ENCODE data around the gene NTN5.
"Not testable (repeated sequence)": the region's sequence is repeated elsewhere in the genome, so short reads cannot be mapped to it uniquely, and the experiment has no call there.

The NTN5 gene

GRCh38 chr19:48665786-48666185 is 7.0 kb downstream of the NTN5 start:
- ChIA-PET POLR2A (interaction anchor here (0.9 kb wide), 1 partner anchor 20 kb away, joined by 4 read pairs; the partner anchor contains the start of gene CA11), CTCF (no interaction called here)
- no peak for TF ChIP-seq BHLHE40 (IDR thresholded peaks at IDR 0.05; ENCODE audit: borderline replicate concordance)
- TF ChIP-seq ZNF384 (IDR thresholded peaks at IDR 0.05): no peak
- TF ChIP-seq TARDBP (IDR thresholded peaks at IDR 0.05): no peak
- TF ChIP-seq L3MBTL2 (conservative IDR thresholded peaks at IDR 0.05): no peak
- TF ChIP-seq ARNT (IDR thresholded peaks at IDR 0.05): no peak
- no peak for TF ChIP-seq SUZ12 (IDR thresholded peaks at IDR 0.05)
- TF ChIP-seq SP1 (IDR thresholded peaks at IDR 0.05): no peak
- no peak for TF ChIP-seq FOXK2 (IDR thresholded peaks at IDR 0.05)
- TF ChIP-seq FOXA1 (IDR thresholded peaks at IDR 0.05): no peak
- no peak for DNase-seq (ENCODE audit: extremely low spot score)

- ChIA-PET CTCF (interaction anchor here (0.6 kb wide), 2 partner anchors 299 to 308 kb away, joined by 3 to 4 read pairs; no protein-coding TSS in a partner anchor), POLR2A (no interaction called here)
- TF ChIP-seq LEF1 (IDR thresholded peaks at IDR 0.05; ENCODE audit: borderline replicate concordance) (no peak), PKNOX1 (IDR thresholded peaks at IDR 0.05) (no peak), NFRKB (IDR thresholded peaks at IDR 0.05) (no peak), SP1 (IDR thresholded peaks at IDR 0.05) (no peak), BHLHE40 (IDR thresholded peaks at IDR 0.05; ENCODE audit: borderline replicate concordance) (no peak)
- no peak for DNase-seq (ENCODE audit: extremely low spot score)
Measured at GRCh38 chr19:48664476-48664875, 8.3 kb downstream of the NTN5 start.

- CTCF ChIA-PET: no interaction called here
- TF ChIP-seq CTBP1 (IDR thresholded peaks at IDR 0.05; ENCODE audit: borderline replicate concordance): no peak
- TF ChIP-seq HDGF (IDR thresholded peaks at IDR 0.05; ENCODE audit: borderline replicate concordance): no peak
- no peak for TF ChIP-seq L3MBTL2 (conservative IDR thresholded peaks at IDR 0.05)
- TF ChIP-seq SP1 (IDR thresholded peaks at IDR 0.05): no peak
- TF ChIP-seq PKNOX1 (IDR thresholded peaks at IDR 0.05): no peak
- POLR2A ChIA-PET: no interaction called here
Measured at GRCh38 chr19:48663667-48664066, 9.2 kb downstream of the NTN5 start.

GRCh38 chr19:48661711-48662090 is 11.1 kb downstream of the NTN5 start:
- DNase-seq (ENCODE audit: extremely low spot score): no peak
- CTCF ChIA-PET: no interaction called here
- TF ChIP-seq SP1 (IDR thresholded peaks at IDR 0.05): no peak
- no peak for TF ChIP-seq ARNT (IDR thresholded peaks at IDR 0.05)
- no peak for TF ChIP-seq FOXA1 (IDR thresholded peaks at IDR 0.05)
- no peak for TF ChIP-seq HDGF (IDR thresholded peaks at IDR 0.05; ENCODE audit: borderline replicate concordance)
- TF ChIP-seq TARDBP (IDR thresholded peaks at IDR 0.05): no peak
- no peak for TF ChIP-seq ELF4 (IDR thresholded peaks at IDR 0.05)
- no peak for TF ChIP-seq CTBP1 (IDR thresholded peaks at IDR 0.05; ENCODE audit: borderline replicate concordance)
- TF ChIP-seq FOXM1 (IDR thresholded peaks at IDR 0.05; ENCODE audit: borderline replicate concordance): no peak
- TF ChIP-seq PKNOX1 (IDR thresholded peaks at IDR 0.05): no peak
- TF ChIP-seq NFRKB (IDR thresholded peaks at IDR 0.05): no peak
- no peak for TF ChIP-seq L3MBTL2 (conservative IDR thresholded peaks at IDR 0.05)
- TF ChIP-seq FOXK2 (IDR thresholded peaks at IDR 0.05): no peak
- no peak for TF ChIP-seq SUZ12 (IDR thresholded peaks at IDR 0.05)
- TF ChIP-seq LEF1 (IDR thresholded peaks at IDR 0.05; ENCODE audit: borderline replicate concordance): no peak
- TF ChIP-seq BHLHE40 (IDR thresholded peaks at IDR 0.05; ENCODE audit: borderline replicate concordance): no peak
- TF ChIP-seq ZNF384 (IDR thresholded peaks at IDR 0.05): no peak
- POLR2A ChIA-PET: no interaction called here

More at GRCh38 chr19:48663667-48664066, 9.2 kb downstream of the NTN5 start:
- no peak for DNase-seq (ENCODE audit: extremely low spot score)

GRCh38 chr19:48660852-48661710 is 11.7 kb downstream of the NTN5 start:
- TF ChIP-seq LEF1 (IDR thresholded peaks at IDR 0.05; ENCODE audit: borderline replicate concordance) (no peak), L3MBTL2 (conservative IDR thresholded peaks at IDR 0.05) (peak; percentile 92)
- ChIA-PET POLR2A (interaction anchor here (0.9 kb wide), 1 partner anchor 15 kb away, joined by 3 read pairs; the partner anchor contains the start of gene CA11), CTCF (interaction anchor here (0.9 kb wide), 1 partner anchor 14 kb away, joined by 3 read pairs; no protein-coding TSS in a partner anchor)
- peak; percentile 97 for DNase-seq (ENCODE audit: extremely low spot score)

GRCh38 chr19:48659768-48660167 is 13.0 kb downstream of the NTN5 start:
- TF ChIP-seq HDGF (IDR thresholded peaks at IDR 0.05; ENCODE audit: borderline replicate concordance) (no peak), ARNT (IDR thresholded peaks at IDR 0.05) (no peak), CTBP1 (IDR thresholded peaks at IDR 0.05; ENCODE audit: borderline replicate concordance) (no peak), SP1 (IDR thresholded peaks at IDR 0.05) (no peak)
- ChIA-PET CTCF (no interaction called here), POLR2A (no interaction called here)
- no peak for DNase-seq (ENCODE audit: extremely low spot score)

- no peak for DNase-seq (ENCODE audit: extremely low spot score)
- ChIA-PET POLR2A (interaction anchor here (1.3 kb wide), 1 partner anchor 12 kb away, joined by 3 read pairs; the partner anchor contains the start of gene CA11), CTCF (no interaction called here)
- TF ChIP-seq FOXM1 (IDR thresholded peaks at IDR 0.05; ENCODE audit: borderline replicate concordance) (no peak), ZNF384 (IDR thresholded peaks at IDR 0.05) (no peak), NFRKB (IDR thresholded peaks at IDR 0.05) (no peak), SUZ12 (IDR thresholded peaks at IDR 0.05) (no peak), L3MBTL2 (conservative IDR thresholded peaks at IDR 0.05) (no peak), BHLHE40 (IDR thresholded peaks at IDR 0.05; ENCODE audit: borderline replicate concordance) (no peak), HDGF (IDR thresholded peaks at IDR 0.05; ENCODE audit: borderline replicate concordance) (no peak)
Measured at GRCh38 chr19:48658483-48658882, 14.3 kb downstream of the NTN5 start.

- CTCF ChIA-PET; DNase-seq (ENCODE audit: extremely low spot score): not testable (repeated sequence)
- POLR2A ChIA-PET: interaction anchor here (0.6 to 1.3 kb wide), 4 partner anchors 12 to 621 kb away, joined by 3 to 4 read pairs (median 3); partner anchors contain the start of genes BCAT2 and CA11
Measured at GRCh38 chr19:48657828-48658227, 15.0 kb downstream of the NTN5 start.

Measured in HEK293T (cell line).